MM.1S (cell line): ENCODE data around the gene CXCR3.

Source experiments
- EZH2phosphoT487 ChIP-seq: fragments of 300-600 bp; sonication (generic); IDR thresholded peaks from 2 replicates; pipeline ENCODE4 v1.6.1; 2018; ENCODE audit warnings: antibody characterized with exemption, low read length
- TF ChIP-seq, protein P1 (sequence below): fragments of 300-600 bp; sonication (generic); IDR thresholded peaks from 2 replicates; pipeline ENCODE4 v1.5.1; 2016; ENCODE audit warnings: antibody characterized with exemption, low read length, mixed read lengths

DNA sequence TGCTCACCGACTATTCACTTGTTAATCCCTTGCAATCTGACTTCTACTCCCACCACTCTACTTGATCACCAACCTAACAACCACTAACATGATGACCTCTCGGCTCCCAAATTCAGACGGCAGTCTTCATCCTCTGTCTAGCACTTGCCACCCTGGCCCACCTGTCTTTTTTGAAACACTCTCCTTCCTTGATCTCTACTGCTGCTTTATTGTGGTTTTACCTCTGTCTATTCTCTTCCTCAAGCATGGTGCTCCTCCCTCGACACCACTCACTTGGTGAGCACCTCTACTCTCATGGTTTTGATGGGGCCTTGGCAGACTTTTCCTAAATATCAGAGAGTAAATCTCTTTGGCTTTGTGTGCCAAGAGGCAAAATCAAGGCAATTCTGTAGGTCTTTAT, 21.7 kb upstream of the CXCR3 start:
- TF ChIP-seq, protein P1, sequence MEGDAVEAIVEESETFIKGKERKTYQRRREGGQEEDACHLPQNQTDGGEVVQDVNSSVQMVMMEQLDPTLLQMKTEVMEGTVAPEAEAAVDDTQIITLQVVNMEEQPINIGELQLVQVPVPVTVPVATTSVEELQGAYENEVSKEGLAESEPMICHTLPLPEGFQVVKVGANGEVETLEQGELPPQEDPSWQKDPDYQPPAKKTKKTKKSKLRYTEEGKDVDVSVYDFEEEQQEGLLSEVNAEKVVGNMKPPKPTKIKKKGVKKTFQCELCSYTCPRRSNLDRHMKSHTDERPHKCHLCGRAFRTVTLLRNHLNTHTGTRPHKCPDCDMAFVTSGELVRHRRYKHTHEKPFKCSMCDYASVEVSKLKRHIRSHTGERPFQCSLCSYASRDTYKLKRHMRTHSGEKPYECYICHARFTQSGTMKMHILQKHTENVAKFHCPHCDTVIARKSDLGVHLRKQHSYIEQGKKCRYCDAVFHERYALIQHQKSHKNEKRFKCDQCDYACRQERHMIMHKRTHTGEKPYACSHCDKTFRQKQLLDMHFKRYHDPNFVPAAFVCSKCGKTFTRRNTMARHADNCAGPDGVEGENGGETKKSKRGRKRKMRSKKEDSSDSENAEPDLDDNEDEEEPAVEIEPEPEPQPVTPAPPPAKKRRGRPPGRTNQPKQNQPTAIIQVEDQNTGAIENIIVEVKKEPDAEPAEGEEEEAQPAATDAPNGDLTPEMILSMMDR = no peak
- no peak for TF ChIP-seq EZH2phosphoT487
